Measurements from ENCODE around the gene PLPP4.

- no peak for TF ChIP-seq POLR2A (IDR thresholded peaks at IDR 0.05)
- no peak for TF ChIP-seq POLR2AphosphoS5 (IDR thresholded peaks at IDR 0.05)
Observed at GRCh38 chr10:120521880-120522279, 64.9 kb downstream of the PLPP4 start.

Measured in transverse colon (tissue), 3 donors.